ENCODE results near the gene GMCL2. TPM values are rescaled to one million over a fixed set of nuclear protein-coding genes. Genes with fewer than 3 reads are reported as not detected.
A peak's percentile ranks its signal among the peaks of the same experiment; 100 is the strongest.

GMCL2 gene
- total RNA-seq, 1 donor from 2014 or later, result not detected

DNA sequence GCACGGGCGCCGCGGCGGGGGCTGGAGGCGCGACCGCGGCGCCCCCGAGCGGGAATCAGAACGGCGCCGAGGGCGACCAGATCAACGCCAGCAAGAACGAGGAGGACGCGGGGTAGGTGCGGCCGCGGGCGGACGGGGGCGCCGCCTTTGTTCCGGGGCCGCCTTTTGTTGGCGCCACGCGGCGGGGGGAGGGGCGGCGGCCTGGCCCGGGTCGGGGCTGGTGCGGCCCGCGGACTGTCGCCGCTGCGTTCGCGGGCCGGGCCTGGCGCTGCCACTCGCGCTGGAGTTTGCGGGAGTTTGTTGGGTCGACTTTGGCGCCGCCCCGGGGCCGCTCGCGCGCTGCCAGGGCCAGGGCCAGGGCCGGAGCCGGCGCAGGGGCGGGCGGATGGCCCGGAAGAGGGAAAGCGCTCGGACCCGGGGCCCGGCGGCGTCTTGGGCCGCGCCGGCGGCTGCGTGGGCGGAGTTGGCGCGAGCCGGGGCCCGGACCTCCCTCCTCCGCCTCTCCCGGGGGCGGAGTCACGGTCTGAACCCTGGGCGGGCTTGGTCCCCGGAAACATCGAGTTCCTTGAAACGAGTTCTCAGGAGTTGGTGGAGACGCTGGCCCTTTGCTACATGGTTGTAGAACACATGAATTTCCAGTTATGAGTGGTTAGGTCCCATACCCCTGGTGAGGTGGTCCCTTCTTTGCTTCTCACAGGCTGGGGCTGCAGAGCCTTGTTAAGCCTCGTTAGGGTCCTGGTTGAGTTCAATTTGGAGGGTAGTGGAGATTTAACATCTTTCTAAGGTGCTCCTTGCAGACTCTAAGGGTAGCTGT, 18.0 kb upstream of the GMCL2 start:
- DNase-seq (ENCODE audit: extremely low spot score, unreplicated experiment), result peak; percentile 83
- H3K9me3 Mint-ChIP-seq, result no peaks in the 10 kb centered on the region
- peak overlapping the region; percentile 55 for H3K27ac Mint-ChIP-seq
- H3K27me3 Mint-ChIP-seq, result peaks cover 3% of the 10 kb centered on the region
- no peak for TF ChIP-seq CTCF (conservative IDR thresholded peaks at IDR 0.05)
- peaks cover 26% of the 10 kb centered on the region for H3K4me1 Mint-ChIP-seq (ENCODE audit: unreplicated experiment)
- H3K4me3 Mint-ChIP-seq, result peak overlapping the region; percentile 87
- H3K36me3 Mint-ChIP-seq, result peaks cover 32% of the 10 kb centered on the region

DNA sequence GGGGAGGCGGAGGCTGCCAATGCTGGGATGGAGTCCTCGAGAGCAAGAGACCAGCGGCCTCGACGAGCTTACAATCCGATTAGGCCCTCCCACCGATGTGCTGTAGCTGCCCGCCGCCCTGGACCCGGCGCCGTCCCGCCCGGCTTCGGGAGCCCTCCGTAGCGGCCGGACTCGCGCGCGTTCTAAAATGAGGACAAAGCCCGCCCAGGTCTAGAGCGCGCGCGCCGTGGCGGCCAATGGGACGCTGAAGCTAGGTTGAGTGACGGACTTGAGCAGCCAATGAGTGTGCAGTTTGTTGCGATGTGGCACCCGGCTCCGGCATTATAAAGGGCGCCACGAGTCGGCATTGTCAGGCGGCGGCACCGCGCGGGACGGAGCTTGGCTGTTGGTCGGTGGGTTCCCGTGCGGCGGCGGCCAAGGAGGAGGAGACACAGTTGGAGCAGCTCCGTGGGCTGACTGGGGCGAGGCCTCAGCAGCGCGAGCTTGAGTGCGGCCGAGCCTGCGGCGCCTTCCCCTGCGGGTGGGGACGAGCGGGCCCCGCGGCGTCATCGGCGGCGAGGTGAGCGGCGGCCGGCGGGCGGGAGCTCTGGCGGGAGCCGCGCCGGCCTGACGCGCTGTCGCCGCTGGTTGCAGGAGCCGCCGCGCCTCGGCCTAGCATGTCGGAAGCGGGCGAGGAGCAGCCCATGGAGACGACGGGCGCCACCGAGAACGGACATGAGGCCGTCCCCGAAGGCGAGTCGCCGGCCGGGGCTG, 17.2 kb upstream of the GMCL2 start, which contains the start of gene HNRNPAB:
Gene HNRNPAB, plus strand, starts transcription at position 352 of the 753 bp plus-strand sequence. Its CDS starts 305 bp downstream, at position 657.
- no peak for TF ChIP-seq CTCF (conservative IDR thresholded peaks at IDR 0.05)
- Mint-ChIP-seq H3K9me3 (no peaks in the 10 kb centered on the region), H3K4me1 (ENCODE audit: unreplicated experiment) (peaks cover 26% of the 10 kb centered on the region), H3K27ac (peak within 1 kb of the TSS; percentile 99), H3K27me3 (peaks cover 3% of the 10 kb centered on the region), H3K36me3 (peaks cover 27% of the 10 kb centered on the region), H3K4me3 (peak within 1 kb of the TSS; percentile 99)
- peak; percentile 97 for DNase-seq (ENCODE audit: extremely low spot score, unreplicated experiment)

DNA sequence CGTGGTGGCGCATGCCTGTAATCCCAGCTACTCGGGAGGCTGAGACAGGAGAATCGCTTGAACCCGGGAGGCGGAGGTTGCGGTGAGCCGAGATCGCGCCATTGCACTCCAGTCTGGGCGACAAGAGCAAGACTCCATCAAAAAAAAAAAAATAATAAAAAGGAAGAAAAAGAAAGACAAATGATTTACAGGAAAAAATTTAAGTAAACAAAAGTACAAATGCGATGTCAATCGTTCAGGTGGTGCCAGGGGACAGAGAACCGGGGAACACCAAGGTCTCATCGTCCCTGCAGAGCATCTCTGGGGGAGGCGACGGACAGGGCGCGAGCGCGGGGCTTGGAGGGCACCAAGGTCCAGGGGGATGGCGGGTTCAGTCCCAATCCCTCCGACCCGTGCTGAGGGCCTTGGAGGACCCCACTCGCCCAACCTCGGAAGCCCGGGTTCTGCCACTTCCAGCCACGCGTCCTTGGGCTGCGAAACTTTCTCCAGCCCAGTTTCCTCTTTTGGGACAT, 16.6 kb upstream of the GMCL2 start:
- no peaks in the 10 kb centered on the region for H3K9me3 Mint-ChIP-seq
- H3K27ac Mint-ChIP-seq, result no peak overlapping the region
- no peak for TF ChIP-seq CTCF (conservative IDR thresholded peaks at IDR 0.05)
- peaks cover 26% of the 10 kb centered on the region for H3K4me1 Mint-ChIP-seq (ENCODE audit: unreplicated experiment)
- DNase-seq (ENCODE audit: extremely low spot score, unreplicated experiment), result no peak
- H3K36me3 Mint-ChIP-seq, result peaks cover 22% of the 10 kb centered on the region
- H3K4me3 Mint-ChIP-seq, result peak overlapping the region; percentile 99
- peaks cover 3% of the 10 kb centered on the region for H3K27me3 Mint-ChIP-seq

DNA sequence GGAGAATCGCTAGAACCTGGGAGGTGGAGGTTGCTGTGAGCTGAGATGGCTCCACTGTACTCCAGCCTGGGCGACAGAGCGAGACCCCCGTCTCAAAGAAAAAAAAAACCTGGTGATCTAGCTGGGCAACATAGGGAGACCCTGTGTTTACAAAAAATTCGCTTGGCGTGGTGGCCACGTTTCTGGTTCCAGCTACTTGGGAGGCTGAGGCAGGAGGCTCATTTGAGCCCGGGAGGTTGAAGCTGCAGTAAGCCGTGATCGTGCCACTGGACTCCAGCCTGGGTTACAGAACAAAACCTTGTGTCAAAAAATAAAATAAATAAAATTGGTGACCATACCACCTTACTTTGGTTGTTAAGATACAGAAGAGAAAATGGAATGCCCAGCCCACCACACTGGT, 15.4 kb upstream of the GMCL2 start:
- no peak for DNase-seq (ENCODE audit: extremely low spot score, unreplicated experiment)
- peak overlapping the region; percentile 78 for H3K4me3 Mint-ChIP-seq
- no peak for TF ChIP-seq CTCF (conservative IDR thresholded peaks at IDR 0.05)
- H3K27ac Mint-ChIP-seq, result no peak overlapping the region
- peaks cover 3% of the 10 kb centered on the region for H3K27me3 Mint-ChIP-seq
- no peaks in the 10 kb centered on the region for H3K9me3 Mint-ChIP-seq
- peaks cover 15% of the 10 kb centered on the region for H3K4me1 Mint-ChIP-seq (ENCODE audit: unreplicated experiment)
- H3K36me3 Mint-ChIP-seq, result peaks cover 16% of the 10 kb centered on the region

DNA sequence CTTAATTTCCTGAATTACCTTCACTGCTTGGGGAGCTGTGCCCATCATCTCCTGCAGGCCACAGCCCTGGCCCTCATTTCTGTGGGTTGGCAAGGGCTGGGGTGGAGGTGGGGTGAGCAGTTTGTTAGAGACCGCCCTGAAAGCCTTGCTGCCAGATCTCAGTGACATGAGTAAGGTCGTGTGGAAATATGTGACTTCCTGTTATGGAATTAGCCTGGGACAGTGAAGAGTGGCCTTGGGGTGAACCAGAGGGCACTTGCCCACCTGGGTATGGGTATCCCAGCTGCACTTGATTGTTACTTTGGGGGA, 14.7 kb upstream of the GMCL2 start:
- TF ChIP-seq CTCF (conservative IDR thresholded peaks at IDR 0.05), result no peak
- Mint-ChIP-seq H3K27me3 (peaks cover 3% of the 10 kb centered on the region), H3K9me3 (no peaks in the 10 kb centered on the region), H3K4me1 (ENCODE audit: unreplicated experiment) (peaks cover 12% of the 10 kb centered on the region), H3K27ac (no peak overlapping the region), H3K4me3 (peak overlapping the region; percentile 42), H3K36me3 (peaks cover 15% of the 10 kb centered on the region)
- no peak for DNase-seq (ENCODE audit: extremely low spot score, unreplicated experiment)
